HepG2 (cell line): ENCODE results near the gene SPTBN4.

Experiments
- DPF2 ChIP-seq: sonication (generic); formaldehyde crosslinking; IDR thresholded peaks from 2 replicates; pipeline ENCODE4 v1.4.0; 2020; ENCODE audit warnings: mild to moderate bottlenecking, low read depth, missing genetic modification reagents, borderline replicate concordance
- MEF2D ChIP-seq: sonication (generic); formaldehyde crosslinking; IDR thresholded peaks from 2 replicates; pipeline ENCODE4 v1.5.1; 2020; ENCODE audit warnings: mild to moderate bottlenecking, missing genetic modification reagents

- TF ChIP-seq DPF2, result no peak
- no peak for TF ChIP-seq MEF2D (CRISPR knock-in tag)
Measured at GRCh38 chr19:40457953-40458596, 8.7 kb upstream of the SPTBN4 start.
